Ishikawa (cell line): ENCODE measurements around the gene C17orf50.

ENCODE experiments used
- EP300 ChIP-seq: IDR thresholded peaks from 2 replicates; pipeline ENCODE4 v1.6.1; 2012; ENCODE audit warnings: borderline replicate concordance
- FOXM1 ChIP-seq: IDR thresholded peaks from 2 replicates; pipeline ENCODE4 v1.6.1; 2012; ENCODE audit warnings: low read depth, borderline replicate concordance
- RAD21 ChIP-seq: IDR thresholded peaks from 2 replicates; pipeline ENCODE4 v1.6.1; 2012; ENCODE audit warnings: low read depth
- TAF1 ChIP-seq: IDR thresholded peaks from 2 replicates; pipeline ENCODE4 v1.6.1; 2012; ENCODE audit warnings: low read depth, mild to moderate bottlenecking
- TCF12 ChIP-seq: IDR thresholded peaks from 2 replicates; pipeline ENCODE4 v1.6.1; 2012; ENCODE audit warnings: low read depth
- TEAD4 ChIP-seq: IDR thresholded peaks from 2 replicates; pipeline ENCODE4 v1.6.1; 2012
- USF1 ChIP-seq: IDR thresholded peaks from 2 replicates; pipeline ENCODE4 v1.6.1; 2012
- ZBTB7A ChIP-seq: IDR thresholded peaks from 2 replicates; pipeline ENCODE4 v1.6.1; 2012; ENCODE audit warnings: low read depth

Gene C17orf50

GRCh38 chr17:35809855-35810461 is 49.3 kb downstream of the C17orf50 start:
- TF ChIP-seq RAD21 (no peak), ZBTB7A (no peak)

- TF ChIP-seq FOXM1, result no peak
- no peak for TF ChIP-seq TEAD4
- no peak for TF ChIP-seq EP300
- TF ChIP-seq TCF12, result no peak
- TF ChIP-seq TAF1, result no peak
These were observed 51.1 kb downstream of the C17orf50 start for GRCh38 chr17:35811759-35812158.

- TF ChIP-seq ZBTB7A (no peak), USF1 (no peak)
These were observed 51.8 kb downstream of the C17orf50 start for GRCh38 chr17:35812456-35812855.
